Measurements from ENCODE around the gene STAM2. TPM values are rescaled to one million over a fixed set of nuclear protein-coding genes. Genes with fewer than 3 reads are reported as not detected.

Gene STAM2
- total and polyA plus RNA-seq, 2 donors (not counting 3 experiments of a cell fraction or from before 2014, with no cell fraction given), result 10.1 to 27.5 TPM

DNA sequence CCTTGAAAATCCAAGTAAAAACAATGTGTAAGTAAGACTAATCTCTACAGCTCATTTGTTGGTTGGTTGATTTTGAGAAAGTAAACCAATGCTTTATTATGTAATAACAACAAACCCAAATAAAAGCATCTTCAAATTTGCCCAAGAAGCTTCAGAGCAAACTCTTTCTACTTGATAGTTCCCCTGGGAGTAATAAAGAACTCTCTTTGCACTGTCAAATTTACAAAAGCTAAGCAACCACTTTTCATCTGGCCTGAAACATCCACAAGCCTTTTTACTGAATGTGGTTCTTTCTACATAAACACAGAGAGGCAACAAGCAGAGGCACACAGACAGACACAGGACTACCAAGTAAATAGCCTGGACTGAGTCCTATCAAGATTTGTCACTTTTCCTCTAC, 47.9 kb downstream of the STAM2 start:
- BruUV-seq (replicated peaks), result no TSS peak
- dilution Hi-C loops (cut with MboI; ENCODE audit: extremely low pct_ligation_motif_present, low sequenced_read_pairs) (no loop called here), intact Hi-C loops (cut with micrococcal nuclease) (no loop called here)
- Histone ChIP-seq H2AFZ (ENCODE audit: low read depth, low read length) (no peak overlapping the region), H3K9ac (replicated peaks; ENCODE audit: extremely low read depth, insufficient read depth, low read length) (no peak overlapping the region), H3K4me2 (ENCODE audit: insufficient read depth, low read length) (no peak overlapping the region), H4K20me1 (replicated peaks; ENCODE audit: control insufficient read depth, extremely low read depth, insufficient read depth, low read length) (no peaks in the 10 kb centered on the region), H3K4me1 (ENCODE audit: control insufficient read depth, extremely low read depth, insufficient read depth, low read length) (no peaks in the 10 kb centered on the region), H3K36me3 (ENCODE audit: control insufficient read depth in 2 of 2, extremely low read depth in 1 of 2, insufficient read depth in 2 of 2, low read length in 2 of 2) (peaks cover 0 to 4% of the 10 kb centered on the region in 2 experiments), H3K27me3 (ENCODE audit: control insufficient read depth in 2 of 2, insufficient read depth in 2 of 2, low read length in 2 of 2) (no peaks in the 10 kb centered on the region), H3K4me3 (replicated peaks in 1 of 3; ENCODE audit: insufficient read depth in 1 of 3, low read depth in 1 of 3, low read length in 3 of 3) (no peak overlapping the region), H3K9me1 (replicated peaks; ENCODE audit: control insufficient read depth, extremely low read depth, insufficient read depth, low read length) (no peaks in the 10 kb centered on the region), H3K9me3 (replicated peaks; ENCODE audit: control insufficient read depth, insufficient read depth, low read length) (no peaks in the 10 kb centered on the region), H3K27ac (ENCODE audit: insufficient read depth, low read depth, low read length) (no peak overlapping the region), H3K79me2 (ENCODE audit: control insufficient read depth, insufficient read depth, low read length) (no peaks in the 10 kb centered on the region)
- no peak for FAIRE-seq
- CTCF ChIA-PET, result no interaction called here
- POLR2A ChIA-PET, result no interaction called here
- DNase-seq (ENCODE audit: low read depth, low spot score), result no peak
- TF ChIP-seq POLR2AphosphoS5 (IDR thresholded peaks at IDR 0.05; ENCODE audit: insufficient read depth, low read depth, low read length), result no peak
- TF ChIP-seq, protein P1, sequence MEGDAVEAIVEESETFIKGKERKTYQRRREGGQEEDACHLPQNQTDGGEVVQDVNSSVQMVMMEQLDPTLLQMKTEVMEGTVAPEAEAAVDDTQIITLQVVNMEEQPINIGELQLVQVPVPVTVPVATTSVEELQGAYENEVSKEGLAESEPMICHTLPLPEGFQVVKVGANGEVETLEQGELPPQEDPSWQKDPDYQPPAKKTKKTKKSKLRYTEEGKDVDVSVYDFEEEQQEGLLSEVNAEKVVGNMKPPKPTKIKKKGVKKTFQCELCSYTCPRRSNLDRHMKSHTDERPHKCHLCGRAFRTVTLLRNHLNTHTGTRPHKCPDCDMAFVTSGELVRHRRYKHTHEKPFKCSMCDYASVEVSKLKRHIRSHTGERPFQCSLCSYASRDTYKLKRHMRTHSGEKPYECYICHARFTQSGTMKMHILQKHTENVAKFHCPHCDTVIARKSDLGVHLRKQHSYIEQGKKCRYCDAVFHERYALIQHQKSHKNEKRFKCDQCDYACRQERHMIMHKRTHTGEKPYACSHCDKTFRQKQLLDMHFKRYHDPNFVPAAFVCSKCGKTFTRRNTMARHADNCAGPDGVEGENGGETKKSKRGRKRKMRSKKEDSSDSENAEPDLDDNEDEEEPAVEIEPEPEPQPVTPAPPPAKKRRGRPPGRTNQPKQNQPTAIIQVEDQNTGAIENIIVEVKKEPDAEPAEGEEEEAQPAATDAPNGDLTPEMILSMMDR (IDR thresholded peaks at IDR 0.05; ENCODE audit: extremely low read depth in 1 of 2, insufficient read depth in 1 of 2, low read depth in 1 of 2, low read length in 2 of 2), result no peak
- TF ChIP-seq MYC (IDR thresholded peaks at IDR 0.05; ENCODE audit: low read depth, low read length), result no peak
- no peak for TF ChIP-seq EZH2 (IDR thresholded peaks at IDR 0.05; ENCODE audit: borderline replicate concordance, low read depth, low read length, severe bottlenecking)
- TF ChIP-seq JUN (IDR thresholded peaks at IDR 0.05; ENCODE audit: borderline replicate concordance, insufficient read depth, insufficient read length, low read depth), result no peak
- TF ChIP-seq POLR2A (IDR thresholded peaks at IDR 0.05; ENCODE audit: low read depth, low read length), result no peak
- TF ChIP-seq FOS (IDR thresholded peaks at IDR 0.05; ENCODE audit: borderline replicate concordance, insufficient read depth, low read length), result no peak

GRCh38 chr2:152126664-152127063, 48.9 kb downstream of the STAM2 start:
- FAIRE-seq (no peak), DNase-seq (ENCODE audit: low read depth, low spot score) (no peak)
- H3K79me2 ChIP-seq (ENCODE audit: control insufficient read depth, insufficient read depth, low read length), result no peaks in the 10 kb centered on the region
- no peak overlapping the region for H3K4me2 ChIP-seq (ENCODE audit: insufficient read depth, low read length)
- BruUV-seq (replicated peaks), result no TSS peak
- intact Hi-C loops (cut with micrococcal nuclease) (no loop called here), dilution Hi-C loops (cut with MboI; ENCODE audit: extremely low pct_ligation_motif_present, low sequenced_read_pairs) (no loop called here)
- H3K27me3 ChIP-seq (ENCODE audit: control insufficient read depth in 2 of 2, insufficient read depth in 2 of 2, low read length in 2 of 2), result no peaks in the 10 kb centered on the region
- no peak overlapping the region for H3K9ac ChIP-seq (replicated peaks; ENCODE audit: extremely low read depth, insufficient read depth, low read length)
- ChIA-PET CTCF (no interaction called here), POLR2A (no interaction called here)
- no peak overlapping the region for H3K4me3 ChIP-seq (replicated peaks in 1 of 3; ENCODE audit: insufficient read depth in 1 of 3, low read depth in 1 of 3, low read length in 3 of 3)
- no peak overlapping the region for H3K27ac ChIP-seq (ENCODE audit: insufficient read depth, low read depth, low read length)
- H3K9me1 ChIP-seq (replicated peaks; ENCODE audit: control insufficient read depth, extremely low read depth, insufficient read depth, low read length), result no peaks in the 10 kb centered on the region
- no peaks in the 10 kb centered on the region for H3K4me1 ChIP-seq (ENCODE audit: control insufficient read depth, extremely low read depth, insufficient read depth, low read length)
- no peaks in the 10 kb centered on the region for H3K9me3 ChIP-seq (replicated peaks; ENCODE audit: control insufficient read depth, insufficient read depth, low read length)
- no peaks in the 10 kb centered on the region for H4K20me1 ChIP-seq (replicated peaks; ENCODE audit: control insufficient read depth, extremely low read depth, insufficient read depth, low read length)
- no peak for TF ChIP-seq MYC (IDR thresholded peaks at IDR 0.05; ENCODE audit: low read depth, low read length)
- TF ChIP-seq POLR2A (IDR thresholded peaks at IDR 0.05; ENCODE audit: low read depth, low read length), result no peak
- no peak for TF ChIP-seq EZH2 (IDR thresholded peaks at IDR 0.05; ENCODE audit: borderline replicate concordance, low read depth, low read length, severe bottlenecking)
- TF ChIP-seq FOS (IDR thresholded peaks at IDR 0.05; ENCODE audit: borderline replicate concordance, insufficient read depth, low read length), result no peak
- no peak for TF ChIP-seq JUN (IDR thresholded peaks at IDR 0.05; ENCODE audit: borderline replicate concordance, insufficient read depth, insufficient read length, low read depth)
- TF ChIP-seq, protein P2, sequence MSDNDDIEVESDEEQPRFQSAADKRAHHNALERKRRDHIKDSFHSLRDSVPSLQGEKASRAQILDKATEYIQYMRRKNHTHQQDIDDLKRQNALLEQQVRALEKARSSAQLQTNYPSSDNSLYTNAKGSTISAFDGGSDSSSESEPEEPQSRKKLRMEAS (IDR thresholded peaks at IDR 0.05; ENCODE audit: insufficient read depth, insufficient read length), result no peak
- TF ChIP-seq POLR2AphosphoS5 (IDR thresholded peaks at IDR 0.05; ENCODE audit: insufficient read depth, low read depth, low read length), result no peak
- no peak for TF ChIP-seq GATA2 (IDR thresholded peaks at IDR 0.05; ENCODE audit: insufficient read depth, insufficient read length, low read depth, low read length)
- TF ChIP-seq, protein P1 (IDR thresholded peaks at IDR 0.05; ENCODE audit: extremely low read depth in 1 of 2, insufficient read depth in 1 of 2, low read depth in 1 of 2, low read length in 2 of 2), result no peak
- peaks cover 0 to 4% of the 10 kb centered on the region in 2 experiments for H3K36me3 ChIP-seq (ENCODE audit: control insufficient read depth in 2 of 2, extremely low read depth in 1 of 2, insufficient read depth in 2 of 2, low read length in 2 of 2)
- no peak overlapping the region for H2AFZ ChIP-seq (ENCODE audit: low read depth, low read length)

All from endothelial cell of umbilical vein (primary cell).